ENCODE results near the gene TDRD5. TPM values are rescaled to one million over a fixed set of nuclear protein-coding genes. Genes with fewer than 3 reads are reported as not detected.

The TDRD5 gene, protein sequence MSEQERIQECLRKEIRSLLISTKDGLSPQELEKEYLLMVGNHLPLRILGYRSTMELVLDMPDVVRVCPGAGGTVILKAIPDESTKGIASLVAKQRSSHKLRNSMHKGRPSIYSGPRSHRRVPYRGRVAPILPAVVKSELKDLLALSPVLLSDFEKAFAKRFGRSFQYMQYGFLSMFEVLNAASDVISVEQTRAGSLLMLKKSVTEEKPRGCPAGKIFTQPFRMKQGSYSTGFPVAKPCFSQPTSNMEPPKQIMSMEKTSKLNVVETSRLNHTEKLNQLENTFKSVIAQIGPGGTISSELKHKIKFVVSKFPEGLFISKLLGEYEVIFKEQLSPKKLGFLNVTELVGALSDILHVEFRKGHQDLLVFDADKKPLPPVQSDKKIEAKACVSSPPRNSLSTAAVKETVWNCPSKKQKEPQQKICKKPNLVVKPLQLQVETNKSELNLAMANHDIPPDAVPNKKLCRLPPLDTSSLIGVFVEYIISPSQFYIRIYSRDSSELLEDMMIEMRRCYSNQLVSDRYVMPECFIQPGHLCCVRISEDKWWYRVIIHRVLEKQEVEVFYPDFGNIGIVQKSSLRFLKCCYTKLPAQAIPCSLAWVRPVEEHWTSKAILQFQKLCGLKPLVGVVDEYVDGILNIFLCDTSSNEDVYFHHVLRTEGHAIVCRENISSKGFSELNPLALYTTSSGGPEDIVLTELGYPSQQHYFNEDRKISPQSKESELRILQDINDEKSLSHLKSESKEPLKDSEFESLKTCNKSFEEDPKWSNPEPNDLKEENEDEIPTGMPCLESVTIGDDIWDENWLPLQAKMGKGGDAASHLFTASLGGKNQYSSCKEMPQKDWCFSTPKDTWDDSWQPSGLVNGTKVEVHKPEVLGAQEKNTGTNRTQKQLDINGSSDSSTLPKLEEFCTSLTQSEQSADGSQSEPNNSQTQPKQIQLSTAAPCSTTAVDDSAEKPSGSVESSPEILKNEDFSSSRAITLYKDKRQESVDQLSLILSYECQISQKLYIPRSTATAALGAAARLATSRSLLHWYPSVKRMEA
- 1 to 10 TPM in 3 of 4 donors, under 1 TPM in 1; 0.40 to 5.6 (median 3.5) TPM for polyA plus RNA-seq (ENCODE audit: insufficient read length in 4 of 4)

DNA sequence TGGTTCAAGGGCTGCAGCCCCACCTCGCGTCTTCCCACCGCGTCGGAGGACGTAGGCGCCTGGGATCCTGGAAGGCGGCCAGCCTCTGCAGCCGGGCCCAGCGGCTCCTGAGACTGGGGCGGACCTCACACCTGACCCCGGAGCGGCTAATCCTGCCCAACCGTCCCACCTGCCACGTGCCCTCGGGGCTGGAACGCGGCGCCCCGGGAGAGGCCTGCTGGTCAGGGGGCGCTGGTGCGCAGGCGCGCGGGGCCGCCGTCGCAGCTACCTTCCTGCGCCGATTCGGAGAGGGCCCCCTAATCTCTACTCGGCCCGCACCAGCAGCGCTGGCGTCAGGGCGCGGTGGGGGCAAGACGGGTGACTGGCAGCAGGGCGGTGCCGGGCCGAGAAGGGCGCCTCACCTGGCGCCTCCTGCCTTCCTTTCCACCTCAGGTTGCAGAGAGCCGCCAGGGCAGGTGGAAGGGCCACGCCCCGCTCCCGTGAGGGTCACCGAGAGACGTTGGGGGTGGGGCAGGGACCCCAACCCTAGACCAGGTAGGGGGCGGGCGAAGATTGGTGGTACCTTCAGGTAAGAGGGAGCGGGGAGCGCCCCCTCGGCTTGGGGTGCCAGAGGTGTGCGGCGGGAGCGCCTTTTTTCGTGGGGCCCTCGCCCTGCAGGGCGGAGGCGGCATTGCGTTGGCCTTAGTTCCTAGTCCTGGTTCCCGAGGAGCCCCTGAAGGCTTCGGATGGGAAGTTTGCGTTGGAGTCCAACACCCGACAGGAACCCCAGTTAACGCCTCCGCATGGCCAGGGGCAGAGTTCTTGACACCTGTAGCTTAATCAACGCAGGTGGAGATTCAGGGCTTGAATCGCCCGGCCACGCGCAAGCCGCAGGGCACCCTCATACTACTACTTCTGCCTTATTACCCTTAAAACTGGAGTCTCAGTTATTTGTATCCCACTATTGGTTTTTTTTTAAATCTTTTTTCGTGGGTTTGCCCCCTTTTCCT, at the start of gene TDRD5:
TDRD5 (plus strand) TSS at position 241 of the 989 bp plus-strand sequence. CDS start 784 bp downstream, outside the sequence.
- no peak for DNase-seq (ENCODE audit: low read depth in 4 of 4, low spot score in 3 of 4)

DNA sequence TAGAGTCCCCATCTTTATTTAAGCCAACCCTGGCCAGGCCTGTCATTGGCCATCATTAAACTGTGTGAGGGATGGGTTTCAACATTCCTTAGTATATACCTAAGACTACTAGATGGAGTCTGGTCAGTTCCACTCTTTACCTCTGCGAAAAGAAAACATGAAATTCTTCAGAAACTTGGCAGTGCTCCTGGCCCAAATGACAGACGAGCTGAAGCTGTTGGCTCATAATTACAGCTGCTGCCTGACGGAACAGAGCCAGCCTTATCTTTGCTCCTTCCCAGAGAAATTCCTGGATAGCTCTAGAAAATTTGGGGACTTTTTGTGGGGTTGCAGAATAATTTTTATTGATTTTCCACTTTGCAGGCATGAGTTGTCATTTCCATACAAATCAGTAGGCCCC, 46.3 kb upstream of the TDRD5 start:
- DNase-seq (ENCODE audit: low read depth in 4 of 4, low spot score in 3 of 4): no peak

DNA sequence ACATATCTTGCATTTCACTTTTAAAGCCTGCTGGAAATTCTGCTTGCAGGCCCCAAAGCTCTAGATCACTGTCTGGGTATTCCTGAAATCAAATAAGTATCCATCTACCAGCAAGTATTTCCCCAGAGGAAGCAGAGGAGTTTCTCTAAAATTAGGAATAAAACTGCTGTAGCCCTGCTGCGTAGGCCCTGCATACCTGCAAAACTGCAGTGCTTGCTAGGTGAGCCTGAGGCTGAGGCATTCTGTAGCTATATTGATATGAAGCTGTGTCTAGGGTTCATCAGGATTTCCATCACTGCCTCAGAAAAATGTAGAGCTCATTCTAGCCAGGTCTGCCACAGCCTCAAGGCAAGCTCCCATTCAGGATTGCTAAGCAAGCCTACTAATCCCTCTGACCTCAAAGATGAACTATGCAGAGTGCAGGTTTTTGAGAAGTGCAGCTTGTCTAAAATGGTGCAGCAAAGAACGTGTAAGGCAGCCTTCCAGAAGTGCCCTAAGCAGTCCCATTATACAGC, 44.6 kb upstream of the TDRD5 start:
- no peak for DNase-seq (ENCODE audit: low read depth in 4 of 4, low spot score in 3 of 4)

DNA sequence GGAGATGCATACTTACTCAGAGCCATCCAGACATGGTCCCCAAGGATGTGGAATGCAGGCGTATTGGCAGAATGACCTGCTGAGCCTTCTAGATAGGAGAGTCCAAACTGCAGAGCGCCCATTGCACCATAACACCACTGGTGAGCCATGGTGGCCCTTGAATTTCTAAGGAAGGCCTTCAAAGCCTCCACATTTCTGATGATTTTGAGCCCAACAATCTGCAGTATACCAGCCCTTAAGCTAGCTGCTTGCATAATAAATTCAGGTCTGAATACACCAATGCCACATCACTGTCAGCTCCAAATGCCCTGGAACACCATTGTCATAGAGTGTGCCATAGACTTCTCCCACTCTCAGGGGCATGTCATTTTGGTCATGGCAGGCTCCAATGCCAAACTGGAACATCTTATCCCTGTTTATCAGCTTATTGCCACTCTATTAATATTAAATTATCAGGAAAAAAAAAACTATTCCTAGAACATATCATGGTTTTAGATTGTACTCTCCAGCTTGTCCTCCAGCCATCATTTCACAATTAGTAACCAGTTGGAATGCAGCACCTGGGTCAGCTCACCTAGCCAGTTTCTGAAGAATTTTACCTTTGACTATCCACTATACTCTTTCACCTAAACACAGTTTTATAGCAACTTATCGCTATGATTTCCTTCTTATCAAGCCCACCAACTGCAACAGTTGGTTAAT, 42.8 kb upstream of the TDRD5 start:
- no peak for DNase-seq (ENCODE audit: low read depth in 4 of 4, low spot score in 3 of 4)

DNA sequence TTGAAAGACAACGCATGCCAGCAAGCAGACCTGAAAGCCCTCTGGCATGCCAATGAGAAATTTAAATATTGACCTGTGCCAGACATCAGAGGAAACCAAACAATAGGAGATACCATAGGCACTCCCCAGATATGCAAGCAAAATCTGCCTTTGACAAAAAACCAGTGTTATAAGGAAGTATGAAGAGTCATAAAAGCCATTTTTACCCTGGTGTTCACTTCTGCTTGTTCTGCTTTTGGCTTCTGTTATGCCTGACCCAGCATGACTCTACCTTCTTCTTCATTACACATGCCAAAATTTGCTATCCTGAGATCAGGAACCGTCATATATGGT, 42.3 kb upstream of the TDRD5 start:
- DNase-seq (ENCODE audit: low read depth in 4 of 4, low spot score in 3 of 4): no peak

DNA sequence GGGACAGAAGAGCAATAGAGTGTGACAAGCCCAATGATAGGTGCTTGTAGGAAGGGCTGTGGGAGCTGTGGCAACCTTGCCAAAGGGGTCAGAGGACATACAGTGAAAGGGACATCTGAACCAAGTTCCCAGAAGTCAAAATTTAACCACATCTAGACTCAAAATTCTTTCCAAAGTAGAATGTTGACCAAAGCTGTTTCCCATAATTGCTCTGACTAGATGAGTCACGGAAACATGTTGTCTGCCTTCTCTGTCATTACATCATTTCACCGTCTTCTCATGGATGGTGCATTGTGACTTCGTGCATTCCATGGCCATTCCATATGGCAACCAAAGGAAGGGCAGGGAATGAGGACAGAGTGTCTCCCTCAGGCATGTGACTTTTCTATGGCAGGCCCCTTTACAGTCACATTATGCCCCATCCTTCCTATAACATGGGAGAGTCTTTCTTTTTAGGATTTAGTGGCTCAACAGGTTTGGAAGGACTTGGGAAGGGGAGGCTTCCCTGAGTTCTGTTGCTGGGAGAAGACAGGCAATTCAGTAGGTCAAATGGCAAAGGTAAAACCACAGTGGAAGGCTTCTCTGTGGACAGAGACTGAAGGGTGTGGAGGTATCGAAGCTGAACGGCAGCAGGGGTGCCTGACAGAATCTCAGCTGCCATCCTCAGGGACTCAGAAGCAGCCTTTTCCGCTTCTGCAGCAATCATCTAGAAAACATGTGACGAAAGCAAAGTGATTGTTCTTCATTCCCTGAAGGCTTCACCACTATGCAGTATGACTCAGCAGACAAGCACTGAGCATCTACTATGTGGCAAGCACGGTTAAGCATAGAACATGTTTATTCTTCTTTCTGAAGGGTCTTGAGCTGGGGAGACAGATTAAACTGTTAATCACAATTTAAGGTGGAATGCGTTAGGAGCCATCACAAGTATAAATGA, 40.6 kb upstream of the TDRD5 start:
- no peak for DNase-seq (ENCODE audit: low read depth in 4 of 4, low spot score in 3 of 4)

DNA sequence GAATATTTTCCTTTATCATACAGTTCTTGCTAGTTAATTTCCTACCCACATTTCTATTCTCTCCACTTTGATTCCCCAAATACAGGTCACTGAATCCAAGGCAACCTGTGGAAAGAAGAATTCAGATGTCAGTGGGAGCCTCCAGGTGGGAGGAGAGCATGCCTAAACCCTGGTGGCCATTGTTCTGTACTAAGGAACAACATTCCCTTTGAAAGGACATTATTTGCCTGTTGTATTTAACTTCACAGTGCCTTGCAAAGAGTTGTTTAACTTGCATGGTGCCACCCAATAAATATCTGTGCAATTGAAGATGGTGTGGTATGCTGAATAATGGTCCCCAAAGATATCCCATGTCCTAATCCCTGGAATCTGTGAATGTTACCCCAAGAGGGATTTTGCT, 37.2 kb upstream of the TDRD5 start:
- no peak for DNase-seq (ENCODE audit: low read depth in 4 of 4, low spot score in 3 of 4)

DNA sequence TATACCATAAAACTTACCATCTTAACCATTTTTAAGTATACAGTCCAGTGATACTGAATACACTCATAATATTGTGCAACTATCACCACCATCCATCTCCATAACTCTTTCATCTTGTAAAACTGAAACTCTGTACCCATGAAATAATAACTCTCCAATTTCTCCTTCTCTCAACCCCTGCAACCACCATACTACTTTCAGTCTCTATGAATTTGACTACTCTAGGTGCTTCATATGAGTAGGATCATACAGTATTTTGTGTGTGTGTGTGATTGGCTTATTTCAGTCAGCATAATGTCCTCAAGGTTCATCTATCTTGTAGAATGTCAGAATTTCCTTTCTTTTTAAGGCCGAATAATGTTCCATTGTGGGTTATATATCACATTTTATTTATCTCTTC, 33.6 kb upstream of the TDRD5 start:
- DNase-seq (ENCODE audit: low read depth in 4 of 4, low spot score in 3 of 4): no peak

DNA sequence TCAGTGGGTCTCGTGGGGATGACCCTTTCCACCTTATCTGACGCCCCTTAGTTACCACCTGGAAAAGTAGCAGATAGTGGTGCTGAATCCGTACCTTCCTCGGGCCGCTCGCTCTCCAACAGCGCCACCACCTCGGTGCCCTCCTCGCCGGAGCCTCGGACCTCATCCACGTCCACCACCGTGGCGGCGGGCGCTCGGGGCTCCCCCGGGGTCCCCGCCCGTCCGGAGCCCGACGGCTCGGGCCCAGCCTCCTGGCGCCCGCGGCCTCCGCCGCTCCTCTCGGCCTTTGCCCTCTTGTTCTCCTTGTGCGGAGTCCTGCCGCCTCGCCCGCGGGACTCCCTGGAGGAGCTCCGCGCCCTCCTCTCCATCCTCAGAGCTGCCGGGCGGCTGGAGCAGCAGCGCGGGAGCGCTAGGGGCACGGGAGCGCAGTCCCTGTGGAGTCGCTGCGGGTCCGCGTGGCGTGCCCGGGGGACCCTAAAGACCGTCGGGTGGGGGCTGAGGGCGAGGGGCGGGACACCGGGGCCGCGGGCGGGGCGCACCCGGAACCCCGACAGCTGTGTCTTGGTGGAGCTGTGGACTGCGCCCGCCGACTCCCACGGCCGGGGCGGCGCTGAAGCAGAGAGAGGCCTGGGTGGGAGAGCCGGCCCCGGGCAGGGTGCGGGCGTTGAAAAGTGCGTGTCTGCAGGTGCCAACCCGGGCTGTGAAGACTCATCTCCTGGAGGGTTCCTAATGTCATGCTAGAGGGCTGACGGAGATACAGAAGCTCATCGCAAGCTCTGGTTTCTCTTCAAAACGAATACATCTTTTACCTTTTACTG, 15.9 kb upstream of the TDRD5 start, which contains the start of gene NPHS2:
NPHS2 (minus strand) TSS at position 452 of the 818 bp plus-strand sequence; CDS start at position 368, 84 bp downstream.
- DNase-seq (ENCODE audit: low read depth in 4 of 4, low spot score in 3 of 4): no peak

DNA sequence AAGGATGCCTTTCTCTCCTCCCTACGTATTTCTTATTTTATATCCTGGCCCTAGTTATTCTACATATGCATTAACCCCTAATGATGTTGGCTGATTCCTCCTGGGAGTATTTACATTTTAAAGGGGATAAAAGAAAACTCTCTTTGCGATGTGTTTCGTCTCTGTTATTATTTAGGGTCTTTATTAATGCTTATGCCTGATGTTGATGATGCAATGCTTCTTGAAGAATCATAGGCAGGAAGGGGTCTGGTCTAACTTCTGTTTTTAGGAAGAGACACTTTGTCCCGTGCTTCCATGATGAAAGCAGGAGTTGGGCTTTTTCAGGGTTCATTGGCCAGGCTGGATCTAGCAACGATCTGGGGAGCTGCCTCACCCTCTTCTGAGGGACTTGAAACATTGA, 15.1 kb upstream of the TDRD5 start:
- DNase-seq (ENCODE audit: low read depth in 4 of 4, low spot score in 3 of 4): no peak

DNA sequence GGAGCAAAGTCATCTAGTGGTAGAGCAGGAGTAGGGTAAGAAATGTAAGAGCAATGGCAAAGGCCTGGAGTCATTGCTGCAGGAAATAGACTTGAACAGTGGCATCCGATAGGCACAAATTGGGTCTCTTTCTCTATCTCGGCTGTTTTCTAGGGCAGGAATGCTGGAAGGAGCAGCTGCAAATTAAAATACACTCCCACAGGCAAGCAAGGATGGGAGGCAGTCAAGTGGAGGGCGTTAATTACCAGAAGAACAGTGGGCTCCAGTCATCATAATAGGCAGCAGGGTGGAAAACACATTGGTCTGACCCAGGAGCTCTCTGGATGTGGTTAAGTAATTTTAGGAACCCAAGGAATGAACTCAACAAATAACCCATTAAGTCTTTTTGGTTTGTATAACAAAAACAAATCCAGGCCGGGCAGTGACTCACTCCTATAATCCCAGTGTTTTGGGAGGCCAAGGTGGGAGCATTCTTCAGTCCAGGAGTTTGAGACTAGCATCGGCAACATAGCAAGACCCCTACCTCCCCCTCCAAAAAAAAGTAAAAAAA, 7.8 kb upstream of the TDRD5 start:
- DNase-seq (ENCODE audit: low read depth in 4 of 4, low spot score in 3 of 4): no peak

DNA sequence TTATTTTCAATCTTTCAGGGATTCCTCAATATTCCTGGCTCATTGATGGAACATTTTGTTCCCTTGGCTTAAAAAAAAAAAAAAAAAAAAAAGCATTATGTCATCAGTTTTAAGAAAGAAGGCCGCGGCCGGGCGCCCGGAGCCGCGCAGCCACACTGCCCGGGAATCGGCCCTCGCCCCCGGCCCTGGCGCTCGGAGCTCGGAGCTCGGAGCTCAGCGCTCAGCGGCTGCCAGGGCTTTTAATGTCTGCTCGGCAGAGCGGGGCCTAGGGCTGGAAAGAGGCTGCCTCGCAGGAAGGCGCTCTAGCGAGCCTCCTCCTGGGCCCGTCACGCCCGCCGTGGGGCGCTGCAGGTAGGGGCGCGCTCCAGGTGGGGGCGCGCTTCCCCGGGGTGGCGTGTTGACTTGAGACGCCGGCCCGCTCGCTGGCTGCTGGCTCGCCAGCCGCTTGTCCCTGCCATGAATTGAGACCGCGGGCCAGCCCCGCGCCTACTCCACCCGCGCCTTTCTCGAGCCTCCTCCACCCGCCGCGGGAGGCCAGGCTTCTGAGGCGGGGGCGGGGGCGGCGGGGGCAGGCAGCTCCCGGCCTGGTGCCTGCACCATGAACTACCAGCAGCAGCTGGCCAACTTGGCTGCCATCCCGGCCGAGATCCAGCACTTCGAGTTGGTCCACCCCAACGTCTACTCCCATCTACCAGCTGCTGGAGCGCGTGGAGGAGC, 5.4 kb upstream of the TDRD5 start:
- DNase-seq (ENCODE audit: low read depth in 4 of 4, low spot score in 3 of 4): peak in 3 of 4 donors; percentile 46 to 58 (median 47)

DNA sequence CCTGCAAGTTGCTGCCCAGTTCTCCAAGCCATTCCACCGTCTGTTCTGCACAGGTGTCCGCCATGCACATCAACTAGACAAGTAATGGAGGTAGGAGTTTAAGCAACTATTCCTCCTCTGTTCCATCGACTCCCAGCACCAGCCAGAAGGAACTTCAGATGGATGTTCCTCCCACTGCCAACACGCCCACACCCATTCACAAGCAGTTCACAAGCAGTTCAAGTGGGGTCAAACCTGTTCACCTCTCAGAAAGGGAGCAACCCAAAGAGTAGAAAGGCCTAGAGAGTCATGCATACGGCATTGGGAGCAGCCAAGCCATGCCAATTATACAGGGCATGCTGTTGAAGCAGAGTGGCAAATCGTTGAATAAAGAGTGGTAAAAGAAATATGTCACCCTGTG, 4.3 kb upstream of the TDRD5 start:
- DNase-seq (ENCODE audit: low read depth in 4 of 4, low spot score in 3 of 4): no peak

DNA sequence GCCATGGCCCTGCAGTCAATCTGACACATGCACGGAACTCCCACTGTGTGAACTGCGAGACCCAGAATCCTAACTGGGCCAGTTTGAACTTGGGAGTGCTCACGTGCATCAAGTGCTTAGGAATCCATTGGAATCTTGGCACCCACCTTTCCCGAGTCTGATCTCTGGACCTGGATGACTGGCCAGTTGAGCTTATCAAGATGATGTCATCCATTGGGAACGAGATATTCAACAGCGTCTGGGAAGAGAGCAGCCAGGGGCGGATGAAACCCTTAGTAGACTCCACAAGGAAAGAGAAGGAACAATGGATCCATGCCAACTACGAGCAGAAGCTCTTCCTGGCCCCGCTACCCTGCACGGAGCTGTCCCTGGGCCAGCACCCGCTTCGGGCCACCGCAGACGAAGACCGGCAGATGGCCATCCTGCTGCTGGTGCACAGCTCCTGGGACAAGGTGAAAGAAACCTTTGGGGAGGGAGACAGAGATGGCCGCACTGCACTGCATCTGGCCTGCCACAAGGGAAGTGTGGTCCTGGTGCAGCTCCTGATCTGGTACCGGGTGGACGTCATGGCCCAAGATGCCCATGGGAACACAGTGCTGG, 3.1 kb upstream of the TDRD5 start:
- DNase-seq (ENCODE audit: low read depth in 4 of 4, low spot score in 3 of 4): no peak

DNA sequence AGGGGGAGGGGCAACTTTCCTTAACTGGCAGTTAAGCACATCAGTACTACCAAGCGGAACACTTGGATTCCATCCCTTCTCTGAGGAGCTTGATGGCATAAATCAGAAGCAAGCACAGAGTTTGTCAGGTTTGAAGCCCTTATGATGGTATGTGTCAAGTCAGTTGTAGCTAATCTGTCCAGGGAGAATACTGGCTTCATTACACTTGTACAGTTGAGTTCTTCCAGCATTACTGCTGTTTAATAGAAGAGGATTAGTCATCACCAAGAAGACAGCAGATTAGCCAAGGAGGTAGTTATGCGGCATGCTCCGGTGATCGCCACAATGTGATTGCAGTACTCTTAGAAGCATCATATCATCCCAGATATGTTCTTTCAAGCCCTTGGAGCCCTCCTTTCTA, 2.1 kb upstream of the TDRD5 start:
- DNase-seq (ENCODE audit: low read depth in 4 of 4, low spot score in 3 of 4): no peak

DNA sequence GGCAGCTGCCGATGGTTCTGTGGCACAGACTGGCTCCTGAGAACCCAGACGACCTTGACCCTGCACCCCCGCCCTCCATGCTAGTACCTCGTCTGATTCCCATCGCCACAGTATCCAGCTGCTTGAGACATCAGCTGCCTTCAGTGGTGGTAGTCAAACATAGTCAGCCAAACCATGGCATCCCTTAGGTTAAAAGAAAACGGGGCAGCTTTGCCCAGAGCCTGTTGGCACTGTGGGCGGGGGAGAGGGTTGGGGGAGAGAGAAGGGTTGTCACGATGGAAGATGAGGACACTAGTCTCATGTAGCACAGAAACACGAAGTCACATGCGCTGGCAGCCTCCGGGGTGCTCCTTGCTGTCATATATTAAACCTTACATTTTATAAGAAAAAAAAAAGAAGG, 961 bp upstream of the TDRD5 start:
- DNase-seq (ENCODE audit: low read depth in 4 of 4, low spot score in 3 of 4): no peak
